T-helper 1 cell treated with Interleukin-12 subunit alpha and Interleukin-12 subunit beta and Interleukin-4 antibody, amounts not matched to agents 30 ng/mL and 1 ng/mL, for 36 hours (primary cell): ENCODE measurements around the gene KMT5C. TPM values are rescaled to one million over a fixed set of nuclear protein-coding genes. Genes with fewer than 3 reads are reported as not detected.

Experiments
- intact Hi-C: fragments of 100-400 bp; cut with micrococcal nuclease; formaldehyde crosslinking; loops from one replicate; pipeline ENCODE4 v1.15.1; 2024
- total RNA-seq: library from RNA; stranded (reverse); gene quantifications from 2 replicates; pipeline ENCODE4 v1.2.3, GENCODE V29; 2022

Gene KMT5C
- total RNA-seq, 1 donor from 2014 or later = 15.4 TPM

DNA sequence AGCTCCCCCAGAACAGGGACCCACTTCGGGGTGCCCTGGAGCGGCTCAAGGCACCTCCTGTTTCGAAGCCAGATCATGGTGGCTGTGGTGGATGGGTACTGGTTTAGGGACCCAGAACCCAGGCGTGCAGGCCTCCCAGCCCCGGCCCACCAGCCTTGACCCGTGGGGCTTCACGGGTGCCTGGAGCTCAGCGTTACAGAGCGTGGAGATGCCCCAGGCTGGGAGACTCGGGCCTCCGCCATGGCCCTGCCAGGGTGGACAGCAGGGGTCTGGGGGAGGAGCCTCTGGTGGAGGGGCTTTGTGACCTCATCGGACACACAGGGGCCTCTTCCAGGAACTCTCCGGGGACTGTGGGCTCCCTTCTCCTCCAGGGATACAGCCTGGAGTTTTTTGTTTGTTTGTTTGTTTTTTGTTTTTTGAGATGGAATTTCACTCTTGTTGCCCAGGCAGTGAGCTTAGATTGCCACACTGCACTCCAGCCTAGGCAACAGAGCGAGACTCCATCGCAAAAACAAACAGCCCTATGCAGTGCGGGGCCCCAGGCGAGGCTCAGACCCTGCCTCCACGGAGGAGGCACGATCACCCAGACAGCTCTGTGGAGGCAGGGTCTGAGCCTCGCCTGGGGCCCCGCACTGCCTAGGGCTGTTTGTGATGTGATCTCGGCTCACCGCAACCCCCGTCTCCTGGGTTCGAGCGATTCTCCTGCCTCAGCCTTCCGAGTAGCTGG is 23.5 kb downstream of the KMT5C start, which contains the start of gene GARIN5B:
TSS of gene GARIN5B (minus strand) at position 271 of the 727 bp plus-strand sequence. CDS start at position 77, 194 bp downstream.
- intact Hi-C loops = no loop called here

DNA sequence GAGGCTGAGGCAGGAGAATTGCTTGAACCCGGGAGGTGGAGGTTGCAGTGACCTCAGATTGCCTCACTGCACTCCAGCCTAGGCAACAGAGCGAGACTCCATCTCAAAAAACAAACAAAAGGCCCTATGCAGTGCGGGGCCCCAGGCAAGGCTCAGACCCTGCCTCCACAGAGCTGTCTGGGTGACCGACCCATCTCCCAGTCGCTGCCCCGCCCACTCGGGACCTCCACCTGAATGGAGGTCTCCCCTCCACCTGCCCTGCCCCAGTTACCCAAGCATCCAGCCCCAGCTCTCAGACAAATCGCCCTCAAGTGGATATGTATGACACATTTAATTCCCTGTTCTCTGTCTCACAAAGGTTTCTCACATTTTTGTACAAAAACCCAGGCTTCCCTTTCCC is 25.6 kb downstream of the KMT5C start:
- intact Hi-C loops = no loop called here

DNA sequence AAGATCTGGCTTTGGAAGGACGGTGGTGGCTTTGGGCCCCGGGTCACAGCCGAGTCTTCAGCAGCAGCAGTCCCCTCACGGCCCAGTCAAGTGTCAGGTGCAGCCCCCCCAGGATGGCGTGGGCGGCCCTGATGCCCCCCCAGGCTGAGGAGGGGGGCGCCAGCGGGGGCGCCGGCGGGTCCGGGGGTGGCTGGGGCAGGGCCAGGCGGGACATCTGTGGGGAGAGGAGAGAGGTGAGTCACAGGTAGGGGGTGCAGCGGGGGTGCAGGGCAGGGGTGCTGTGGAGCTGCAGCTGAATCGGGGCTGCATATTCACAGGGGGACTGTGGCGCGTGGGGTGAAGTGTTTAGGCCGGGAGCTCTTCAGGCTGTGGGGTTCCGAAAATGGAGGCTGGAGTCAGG is 26.3 kb downstream of the KMT5C start:
- intact Hi-C loops = no loop called here

DNA sequence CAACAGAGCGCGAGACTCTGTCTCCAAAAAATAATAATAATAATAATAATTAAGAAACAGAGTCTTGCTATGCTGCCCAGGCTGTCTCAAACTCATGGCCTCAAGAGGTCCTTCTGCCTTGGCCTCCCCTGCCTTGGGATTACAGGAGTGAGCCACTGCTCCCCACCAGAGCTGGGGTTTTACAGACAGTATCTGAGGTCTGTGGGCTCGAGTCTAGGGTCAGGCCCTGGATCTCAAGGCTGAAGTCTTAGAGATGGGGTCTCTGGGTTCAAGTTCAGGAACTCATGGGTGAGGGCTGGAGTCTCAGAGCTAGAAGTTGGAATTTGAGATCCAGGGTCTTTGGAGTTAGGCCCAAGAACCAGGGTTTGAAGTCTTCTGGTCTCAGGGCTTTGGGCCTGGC is 27.1 kb downstream of the KMT5C start:
- intact Hi-C loops = no loop called here

DNA sequence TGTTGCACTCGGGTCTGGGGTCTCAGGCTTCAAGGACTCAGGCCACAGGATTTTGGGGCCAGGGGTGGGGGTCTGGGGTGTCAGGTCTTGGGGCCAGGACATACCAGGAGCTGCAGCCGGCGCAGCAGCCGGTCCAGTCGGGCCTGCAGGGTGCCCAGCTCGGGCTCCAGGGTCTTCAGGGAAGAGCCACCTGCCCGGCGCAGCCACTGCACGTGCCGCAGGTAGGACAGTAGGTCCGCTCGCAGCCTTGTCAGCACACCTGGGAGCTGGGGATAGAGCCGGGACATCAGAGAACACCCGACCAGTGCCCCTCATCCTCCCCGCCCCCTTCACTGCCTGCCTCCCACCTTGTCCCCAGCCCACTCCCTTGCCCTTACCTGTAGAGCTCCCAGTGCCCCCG is 28.4 kb downstream of the KMT5C start:
- intact Hi-C loops = no loop called here

DNA sequence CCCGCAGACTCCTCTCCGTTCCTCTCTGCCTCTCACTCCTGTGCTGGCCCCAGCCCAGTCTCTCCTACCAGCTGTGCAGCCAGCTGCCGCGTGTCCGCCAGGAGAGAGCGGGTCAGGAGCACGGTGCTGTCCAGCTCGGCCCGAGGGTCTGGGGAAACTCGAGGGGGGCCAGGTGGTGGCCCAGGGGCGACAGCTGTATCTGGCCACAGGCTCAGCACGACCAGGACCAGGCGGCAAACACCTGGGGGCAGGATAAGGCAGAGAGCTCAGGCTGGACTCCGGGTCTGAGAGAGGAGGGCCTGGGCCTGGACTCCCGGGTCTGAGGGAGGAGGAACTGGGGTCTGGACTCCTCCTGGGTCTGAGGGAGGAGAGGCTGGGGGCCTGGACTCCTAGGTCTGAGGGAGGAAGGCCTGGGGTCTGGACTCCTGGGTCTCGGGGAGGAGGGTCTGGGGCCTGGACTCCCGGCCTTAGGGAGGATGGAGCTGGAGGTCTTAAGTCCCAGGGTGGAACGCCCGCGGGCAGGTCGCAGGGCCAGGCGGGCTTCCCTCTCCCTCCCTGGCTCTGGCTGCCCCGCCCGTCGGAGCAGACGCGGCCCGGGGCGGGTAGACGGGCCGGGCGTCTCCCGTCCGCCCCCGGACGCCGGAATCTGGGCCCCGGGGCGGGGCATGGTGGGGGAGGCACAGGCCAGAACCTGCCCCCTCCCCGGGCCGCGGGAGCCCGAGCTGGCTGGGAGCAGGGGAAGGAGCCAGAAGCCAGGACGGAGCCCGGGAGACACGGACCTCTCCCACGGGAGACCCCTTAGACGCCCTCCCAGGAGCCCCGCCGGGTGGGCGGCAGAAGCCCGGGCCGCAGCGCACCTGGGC is 29.3 kb downstream of the KMT5C start:
- intact Hi-C loops = no loop called here

DNA sequence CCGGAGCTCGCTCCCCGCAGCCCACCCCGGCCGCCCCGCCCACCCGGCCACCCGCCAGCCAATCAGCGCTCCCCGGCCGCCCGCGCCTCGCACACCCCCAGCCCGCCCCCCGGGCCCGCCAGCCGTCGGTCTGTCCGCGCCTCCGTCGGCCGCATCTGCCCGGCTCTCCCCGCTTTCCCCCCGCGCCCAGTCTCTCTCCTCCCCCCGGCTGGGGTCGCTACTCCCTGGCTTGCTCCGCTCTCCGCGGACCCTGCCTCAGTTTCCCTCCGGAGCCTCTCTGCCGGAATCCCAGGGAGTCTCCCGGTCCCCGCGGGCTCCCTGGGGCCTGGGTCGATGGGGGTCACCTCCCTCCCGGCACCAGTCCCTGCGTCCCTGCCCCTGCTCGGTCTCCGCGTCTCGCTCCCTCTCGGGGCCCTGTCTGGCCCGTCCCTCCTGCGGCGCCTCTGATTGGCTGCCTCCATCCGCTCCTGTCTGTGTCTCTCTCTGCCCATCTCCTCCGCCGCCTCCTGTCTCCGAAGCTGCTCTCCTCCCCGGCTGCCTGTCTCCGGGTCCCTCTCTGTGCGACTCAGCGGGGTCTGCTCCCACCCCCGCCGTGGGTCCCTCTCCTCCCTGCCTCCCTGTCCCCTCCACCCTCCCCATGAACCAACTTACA is 30.1 kb downstream of the KMT5C start:
- intact Hi-C loops = no loop called here

DNA sequence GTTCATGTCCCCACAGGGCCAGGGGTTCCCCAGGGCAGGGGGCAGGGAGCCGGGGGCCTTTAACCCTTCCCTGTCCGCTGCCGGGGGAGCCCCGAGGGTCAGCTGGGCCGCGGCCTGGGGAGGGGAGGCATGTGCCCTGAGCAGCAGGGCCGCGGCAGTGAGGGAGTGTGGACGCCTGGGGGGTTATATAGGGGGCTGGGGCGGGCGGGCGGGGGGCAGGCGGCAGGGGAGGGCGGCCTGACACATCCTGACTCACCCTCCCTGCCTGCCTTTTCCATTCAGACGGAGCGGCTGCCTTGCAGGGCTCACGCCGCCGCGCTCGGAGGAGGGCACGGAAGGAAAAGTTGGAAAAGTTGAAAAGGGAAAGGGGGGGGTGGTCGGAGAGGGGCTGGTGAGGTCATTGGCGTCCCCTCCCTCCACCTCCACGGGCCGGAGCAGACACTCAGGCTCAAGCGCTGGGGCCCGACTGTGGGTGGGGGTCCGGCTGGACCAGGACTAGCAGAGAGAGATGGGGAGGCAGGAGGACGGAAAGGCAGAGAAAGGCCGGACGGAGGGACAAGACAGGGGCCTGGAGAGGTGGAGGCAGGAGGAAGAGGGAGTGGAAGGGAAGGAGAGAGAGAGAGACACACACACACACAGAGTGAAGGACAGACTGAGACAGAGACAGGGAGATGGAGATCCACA is 30.8 kb downstream of the KMT5C start, which contains the start of gene IL11:
TSS of gene IL11 (minus strand) at position 159 of the 684 bp plus-strand sequence. CDS start at position 6, 153 bp downstream.
- intact Hi-C loops = no loop called here

DNA sequence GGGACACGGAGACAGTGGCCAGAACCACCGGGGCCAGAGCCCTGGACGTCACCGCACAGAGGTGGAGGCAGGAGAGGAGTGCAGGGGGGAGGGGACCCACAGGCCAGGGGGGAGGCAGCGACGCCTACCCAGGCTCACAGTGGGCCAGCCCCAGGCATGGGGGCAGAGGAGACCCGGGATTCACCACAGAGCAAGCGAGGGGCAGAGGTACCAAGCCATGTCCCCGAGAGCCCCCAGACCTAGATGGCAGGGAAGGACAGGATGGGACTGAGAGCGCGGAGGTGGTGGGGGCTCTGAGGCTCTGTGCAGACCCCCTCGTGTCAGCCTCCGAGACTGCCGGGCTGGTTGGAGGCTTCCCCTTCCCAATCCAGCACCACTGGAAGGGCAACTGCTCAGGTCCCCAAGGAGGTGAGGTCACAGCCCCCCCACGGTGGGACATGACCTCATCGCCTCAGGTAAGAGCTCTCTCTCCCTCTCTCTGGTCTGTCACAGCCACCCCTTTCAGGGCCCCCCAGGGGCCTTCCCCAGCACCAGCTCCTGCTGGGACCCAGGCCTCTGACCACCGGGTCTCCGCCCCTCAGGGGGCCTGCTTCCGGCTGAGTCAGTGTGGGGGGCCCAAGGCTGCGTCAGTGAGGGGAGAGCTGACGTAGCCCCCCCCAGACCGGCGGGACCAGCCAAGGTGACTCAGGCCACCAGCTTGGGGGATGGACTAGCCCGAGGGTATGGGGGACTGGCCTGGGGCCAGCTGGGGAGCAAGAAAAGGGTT is 32.8 kb downstream of the KMT5C start:
- intact Hi-C loops = no loop called here

DNA sequence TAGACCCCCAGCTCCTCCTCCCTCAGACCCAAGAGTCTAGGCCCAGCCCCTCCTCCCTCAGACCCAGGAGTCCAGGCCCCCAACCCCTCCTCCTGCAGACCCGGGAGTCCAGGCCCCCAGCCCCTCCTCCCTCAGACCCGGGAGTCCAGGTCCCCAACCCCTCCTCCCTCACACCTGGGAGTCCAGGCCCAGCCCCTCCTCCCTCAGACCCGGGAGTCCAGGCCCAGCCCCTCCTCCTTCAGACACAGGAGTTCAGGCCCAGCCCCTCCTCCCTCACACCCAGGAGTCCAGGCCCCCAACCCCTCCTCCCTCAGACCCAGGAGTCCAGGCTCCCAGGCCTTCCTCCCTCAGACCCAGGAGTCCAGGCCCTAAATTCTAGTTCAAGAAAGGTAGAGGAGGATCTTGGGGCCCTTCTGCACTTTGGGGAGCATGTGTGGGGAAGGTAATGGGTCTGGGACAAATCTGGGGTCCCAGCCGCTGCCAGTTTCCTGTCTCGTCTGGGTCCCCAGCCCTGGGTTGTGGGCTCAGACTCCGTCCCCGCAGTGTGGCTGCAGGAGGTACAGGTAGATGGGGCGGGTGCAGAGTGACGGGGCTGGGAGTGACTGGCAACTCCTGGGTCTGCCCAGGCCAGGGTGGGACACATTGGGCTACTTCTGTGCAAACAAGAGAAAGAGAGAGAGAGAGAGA is 33.8 kb downstream of the KMT5C start:
- intact Hi-C loops = no loop called here

DNA sequence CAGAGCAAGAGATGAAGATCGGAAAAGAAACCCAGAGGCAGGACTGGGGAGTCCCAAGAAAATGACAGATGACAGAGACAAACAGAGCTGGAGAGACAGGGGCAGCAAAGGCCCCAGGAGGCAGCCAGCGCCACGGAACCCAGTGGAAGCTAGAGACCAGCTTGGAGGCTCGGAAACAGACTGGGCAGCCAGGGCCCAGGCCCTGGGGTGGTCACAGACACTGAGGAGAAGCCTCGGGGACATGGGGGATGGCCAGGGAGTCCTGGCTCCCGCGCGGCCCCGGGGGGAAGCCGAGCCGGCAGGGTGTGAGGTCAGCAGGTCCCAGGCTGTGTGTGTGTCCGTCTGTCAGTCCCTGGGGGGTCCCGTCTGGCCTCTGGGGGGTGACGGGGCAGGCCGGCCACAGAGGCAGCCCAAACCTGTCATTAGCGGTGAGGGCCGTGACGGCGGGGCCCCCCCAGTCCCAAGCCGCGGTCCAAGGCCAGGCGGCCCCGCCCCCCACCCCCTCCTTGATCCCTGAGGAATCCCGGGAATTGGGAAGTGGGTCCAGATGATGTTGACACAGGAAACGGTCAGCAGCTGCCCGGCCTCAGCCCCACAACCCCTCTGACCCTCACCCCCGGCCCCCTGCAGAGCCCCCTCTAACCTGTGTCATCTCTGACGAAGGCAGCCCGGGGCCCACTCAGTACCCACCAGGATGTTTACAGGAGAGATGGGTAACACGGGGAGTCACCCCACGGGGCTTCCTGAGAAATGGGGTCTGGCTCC is 34.5 kb downstream of the KMT5C start:
- intact Hi-C loops = no loop called here

DNA sequence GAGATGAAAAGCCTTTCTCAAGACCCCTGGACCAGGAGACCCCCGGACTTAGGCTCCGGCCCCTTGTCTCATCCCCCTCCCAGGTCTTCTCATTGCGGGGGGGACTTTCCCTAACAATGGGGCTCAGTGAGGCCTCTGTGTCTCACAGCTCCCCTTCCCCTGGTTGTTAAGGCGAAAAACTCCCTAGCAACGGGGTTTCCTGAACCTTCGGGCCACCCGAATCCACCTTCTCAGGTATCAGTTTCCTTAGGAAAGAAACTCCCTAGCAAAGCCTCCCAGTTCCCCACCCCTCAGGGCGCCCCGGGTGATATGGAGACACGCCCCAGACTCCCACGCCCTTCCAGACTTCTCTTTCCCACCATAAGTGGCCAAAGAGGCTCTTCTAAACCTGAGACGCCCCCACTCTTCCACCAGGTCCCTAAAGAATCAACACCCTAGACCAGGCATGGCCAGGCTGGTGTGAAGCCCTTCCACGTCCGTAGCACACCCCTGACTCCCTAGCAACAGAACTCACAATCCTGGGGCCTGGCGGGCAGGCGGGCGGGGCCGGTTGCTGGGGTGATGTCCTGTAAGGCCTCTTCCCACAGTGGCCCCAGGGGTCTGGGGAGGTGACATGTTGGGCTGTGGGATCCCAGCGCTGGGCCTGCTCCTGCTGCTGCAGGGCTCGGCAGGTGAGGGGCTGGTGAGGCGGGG is 36.7 kb downstream of the KMT5C start, which contains the start of gene TMEM190:
TSS of gene TMEM190 (plus strand) at position 586 of the 693 bp plus-strand sequence. CDS start at position 614, 28 bp downstream.
- intact Hi-C loops = no loop called here

DNA sequence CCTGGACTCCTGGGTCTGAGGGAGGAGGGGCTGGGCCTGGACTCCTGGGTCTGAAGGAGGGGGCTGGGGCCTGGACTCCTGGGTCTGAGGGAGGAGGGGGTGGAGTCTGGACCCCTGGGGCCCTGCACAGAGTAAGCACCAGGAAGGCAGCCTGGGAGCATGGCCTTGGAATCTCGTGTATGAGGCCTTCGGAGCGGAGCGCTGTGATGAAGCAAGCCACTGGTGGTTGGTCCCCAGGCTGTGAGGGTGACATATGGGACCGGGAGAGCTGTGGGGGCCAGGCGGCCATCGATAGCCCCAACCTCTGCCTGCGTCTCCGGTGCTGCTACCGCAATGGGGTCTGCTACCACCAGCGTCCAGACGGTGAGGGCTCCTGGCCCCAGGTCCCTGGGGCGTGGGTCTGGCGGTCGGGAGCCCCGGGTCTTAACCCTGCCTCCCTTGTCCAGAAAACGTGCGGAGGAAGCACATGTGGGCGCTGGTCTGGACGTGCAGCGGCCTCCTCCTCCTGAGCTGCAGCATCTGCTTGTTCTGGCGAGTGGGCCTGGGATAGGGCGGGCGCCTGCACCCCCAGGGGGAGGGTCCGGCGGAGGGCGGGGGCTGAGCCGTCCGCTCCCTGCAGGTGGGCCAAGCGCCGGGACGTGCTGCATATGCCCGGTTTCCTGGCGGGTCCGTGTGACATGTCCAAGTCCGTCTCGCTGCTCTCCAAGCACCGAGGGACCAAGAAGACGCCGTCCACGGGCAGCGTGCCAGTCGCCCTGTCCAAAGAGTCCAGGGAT is 37.9 kb downstream of the KMT5C start:
- intact Hi-C loops = no loop called here

DNA sequence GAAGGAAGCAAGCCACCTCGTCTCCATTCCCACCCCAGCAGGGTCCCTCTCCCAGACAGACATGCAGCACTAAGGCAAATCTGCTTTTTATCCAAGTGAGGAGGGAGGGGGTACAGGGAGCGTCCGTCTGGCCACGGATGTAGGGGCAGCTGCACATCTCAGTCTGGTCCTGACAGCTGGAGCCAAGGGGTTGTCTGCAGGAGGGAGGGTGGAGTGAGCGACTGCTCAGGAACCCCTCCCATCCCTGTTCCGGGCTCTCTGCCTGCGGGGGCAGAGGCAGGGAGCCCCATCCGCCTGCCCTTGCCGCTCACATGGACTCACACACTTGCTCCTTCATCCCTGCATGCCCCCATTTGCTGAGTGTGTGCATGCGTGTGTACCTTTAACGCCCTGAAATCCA is 39.5 kb downstream of the KMT5C start:
- intact Hi-C loops = no loop called here

DNA sequence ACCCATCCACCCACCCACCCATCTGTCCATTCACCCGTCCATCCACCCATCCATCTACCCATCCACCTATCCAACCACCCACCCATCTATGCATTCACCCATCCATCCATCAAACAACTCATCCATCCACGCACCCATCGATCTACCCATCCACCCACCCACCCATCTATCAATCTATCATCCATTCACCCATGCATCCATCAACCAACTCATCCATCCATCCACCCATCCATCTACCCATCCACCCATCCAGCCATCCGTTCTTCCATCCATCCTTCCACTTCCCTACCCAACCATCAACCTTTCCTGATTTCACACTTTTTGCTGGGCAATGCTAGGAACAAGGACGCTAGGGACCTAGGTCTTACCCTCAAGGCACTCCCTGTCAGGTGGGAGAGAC is 42.3 kb downstream of the KMT5C start:
- intact Hi-C loops = loop anchor here (10.0 kb wide), 1 partner anchor 917 kb away; the partner anchor contains the start of gene LENG9

DNA sequence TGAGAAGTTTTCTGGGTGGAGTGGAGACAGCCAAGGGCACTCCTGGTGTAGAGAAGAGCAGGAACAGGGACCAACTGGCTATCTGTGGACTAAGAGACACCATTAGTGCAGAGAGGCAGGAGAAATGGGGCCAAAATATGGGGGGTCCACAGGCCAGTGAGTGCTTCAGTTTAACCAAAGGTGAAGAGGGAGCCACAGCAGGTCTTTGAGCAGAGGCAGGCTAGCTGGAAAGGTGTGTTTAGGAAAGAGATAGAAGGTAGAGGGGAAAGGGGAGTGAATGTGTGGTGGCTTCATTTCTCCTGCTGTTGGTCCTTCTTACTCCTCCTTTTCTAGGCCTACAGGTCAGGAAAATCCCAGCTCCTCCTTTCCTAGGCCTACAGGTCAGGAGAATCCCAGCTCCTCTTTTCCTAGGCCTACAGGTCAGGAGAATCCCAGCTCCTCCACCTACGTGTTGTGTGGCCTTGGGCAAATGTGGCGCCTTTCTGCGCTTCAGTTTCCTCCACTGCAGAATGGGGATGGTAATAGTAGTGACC is 42.9 kb downstream of the KMT5C start:
- intact Hi-C loops = loop anchor here (1.0 to 10.0 kb wide), 2 partner anchors 90 to 918 kb away; partner anchors contain the start of gene LENG9
